A549 treated with DMSO at 1 μM for 4 hours (cell line): ENCODE results near the gene CFAP53. TPM values are rescaled to one million over a fixed set of nuclear protein-coding genes. Genes with fewer than 3 reads are reported as not detected.

Source experiments
- total RNA-seq: library from RNA; stranded (reverse); fragments of 200-300 nt; extraction: Qiagen RNA extraction; gene quantifications from 5 replicates; pipeline ENCODE4 v1.2.3, GENCODE V29; 2022; ENCODE audit warnings: low read depth

Gene CFAP53, protein sequence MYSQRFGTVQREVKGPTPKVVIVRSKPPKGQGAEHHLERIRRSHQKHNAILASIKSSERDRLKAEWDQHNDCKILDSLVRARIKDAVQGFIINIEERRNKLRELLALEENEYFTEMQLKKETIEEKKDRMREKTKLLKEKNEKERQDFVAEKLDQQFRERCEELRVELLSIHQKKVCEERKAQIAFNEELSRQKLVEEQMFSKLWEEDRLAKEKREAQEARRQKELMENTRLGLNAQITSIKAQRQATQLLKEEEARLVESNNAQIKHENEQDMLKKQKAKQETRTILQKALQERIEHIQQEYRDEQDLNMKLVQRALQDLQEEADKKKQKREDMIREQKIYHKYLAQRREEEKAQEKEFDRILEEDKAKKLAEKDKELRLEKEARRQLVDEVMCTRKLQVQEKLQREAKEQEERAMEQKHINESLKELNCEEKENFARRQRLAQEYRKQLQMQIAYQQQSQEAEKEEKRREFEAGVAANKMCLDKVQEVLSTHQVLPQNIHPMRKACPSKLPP
- total RNA-seq, result 0.27 to 0.50 TPM (median 0.33 TPM) in 5 replicates

DNA sequence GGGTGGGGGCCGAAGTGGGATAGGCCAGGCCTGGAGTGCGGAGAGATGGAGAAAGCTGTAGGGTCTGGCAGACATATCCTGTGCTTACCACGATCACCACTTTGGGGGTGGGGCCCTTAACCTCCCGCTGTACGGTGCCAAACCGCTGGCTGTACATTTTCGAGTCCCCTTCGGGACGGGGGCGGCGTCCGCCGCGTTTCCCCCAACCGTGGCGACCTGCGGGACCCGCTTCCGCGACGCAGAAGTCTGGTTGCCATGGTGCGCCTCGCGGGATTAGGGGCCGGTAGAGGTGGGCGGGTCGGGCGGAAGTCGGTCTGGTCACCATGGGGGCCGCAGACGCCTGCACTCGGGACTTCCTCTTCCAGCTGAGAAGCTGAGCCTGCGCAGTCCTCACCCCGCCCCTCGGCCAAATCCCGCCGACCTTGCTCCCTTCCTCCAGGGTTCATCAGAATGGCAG lies at the start of gene CFAP53:
CFAP53 (minus strand) TSS at position 248 of the 457 bp plus-strand sequence; CDS start at position 157, 91 bp downstream.

DNA sequence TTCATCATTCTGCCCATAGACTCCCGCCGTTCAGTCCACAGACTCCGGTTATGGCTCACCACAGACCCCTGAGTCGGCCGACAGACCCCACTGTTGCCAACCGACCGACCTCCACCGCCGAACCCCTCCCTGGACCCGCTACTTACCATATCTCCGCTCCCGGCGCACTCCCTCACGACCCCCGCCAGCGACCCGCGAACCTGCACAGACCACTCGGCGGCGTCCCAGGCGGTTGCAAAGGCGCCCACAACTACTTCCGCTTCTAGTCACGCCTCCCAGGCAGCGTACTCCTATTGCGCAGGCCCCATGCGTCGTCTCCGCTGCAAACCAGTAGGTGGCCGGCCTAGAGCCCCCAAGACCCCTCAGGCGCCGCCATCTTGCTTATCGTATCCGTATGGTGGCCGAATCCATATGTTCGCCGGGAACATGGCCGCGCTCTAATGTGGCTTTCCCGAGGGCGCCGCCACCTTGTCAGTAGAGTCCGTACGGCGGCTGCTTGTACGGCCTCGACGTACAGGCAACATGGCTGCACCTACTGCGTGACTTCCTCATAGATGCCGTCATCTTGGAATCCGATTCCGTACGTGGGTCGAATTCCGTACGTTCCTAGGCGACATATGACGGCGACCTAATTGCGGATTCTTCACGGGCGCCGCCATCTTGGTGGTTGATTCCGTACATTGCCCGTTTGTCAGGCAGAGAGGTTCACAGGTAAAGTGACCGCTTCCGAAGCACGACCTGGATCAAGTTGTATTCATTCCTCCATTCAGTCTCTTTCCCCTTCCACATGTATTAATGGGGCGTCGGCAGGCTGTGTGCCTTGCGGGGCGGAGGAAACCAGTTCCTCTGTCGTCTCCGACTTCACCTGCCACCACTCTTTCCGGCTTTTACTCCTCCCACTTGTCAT lies 21.4 kb upstream of the CFAP53 start, which contains the start of gene CXXC1:
CXXC1 (minus strand) TSS at position 252 of the 907 bp plus-strand sequence; CDS start at position 149, 103 bp downstream.

DNA sequence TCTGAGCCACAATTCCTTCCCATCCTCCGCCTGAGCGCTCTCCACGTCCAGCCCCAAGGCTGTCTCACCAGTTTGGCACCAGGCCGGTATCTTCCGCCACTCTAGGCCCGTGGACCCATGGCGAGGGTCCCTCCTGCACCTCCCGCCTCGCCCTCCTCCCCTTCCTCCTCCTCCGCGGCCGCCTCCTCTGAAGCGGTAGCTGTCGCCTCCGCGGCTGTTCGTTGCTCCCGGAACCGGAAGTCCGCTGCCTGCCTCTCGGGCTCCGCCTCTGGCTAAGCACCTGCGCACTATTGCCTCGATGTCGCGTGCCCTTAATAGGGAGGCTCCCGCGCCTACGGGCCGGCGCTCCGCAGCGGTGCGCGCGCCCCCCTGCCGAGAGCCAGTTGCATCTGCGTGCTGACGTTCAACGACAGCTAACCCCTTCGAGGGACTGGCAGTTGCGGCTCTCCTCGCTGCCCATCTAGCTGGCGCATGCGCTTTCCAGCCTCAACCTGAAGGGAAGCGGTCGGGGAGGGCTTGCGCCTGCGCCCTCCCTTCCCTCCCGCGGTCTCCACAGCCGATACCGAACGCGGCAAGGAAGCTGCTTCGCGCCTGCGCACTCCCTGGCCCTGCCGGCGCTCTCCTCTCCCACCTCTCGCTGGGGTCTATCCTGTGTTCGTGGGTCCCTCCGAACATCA lies 15.1 kb upstream of the CFAP53 start, which contains the start of gene MBD1:
MBD1 (minus strand) TSS at position 229 of the 677 bp plus-strand sequence. CDS start 1,531 bp downstream, outside the sequence.

DNA sequence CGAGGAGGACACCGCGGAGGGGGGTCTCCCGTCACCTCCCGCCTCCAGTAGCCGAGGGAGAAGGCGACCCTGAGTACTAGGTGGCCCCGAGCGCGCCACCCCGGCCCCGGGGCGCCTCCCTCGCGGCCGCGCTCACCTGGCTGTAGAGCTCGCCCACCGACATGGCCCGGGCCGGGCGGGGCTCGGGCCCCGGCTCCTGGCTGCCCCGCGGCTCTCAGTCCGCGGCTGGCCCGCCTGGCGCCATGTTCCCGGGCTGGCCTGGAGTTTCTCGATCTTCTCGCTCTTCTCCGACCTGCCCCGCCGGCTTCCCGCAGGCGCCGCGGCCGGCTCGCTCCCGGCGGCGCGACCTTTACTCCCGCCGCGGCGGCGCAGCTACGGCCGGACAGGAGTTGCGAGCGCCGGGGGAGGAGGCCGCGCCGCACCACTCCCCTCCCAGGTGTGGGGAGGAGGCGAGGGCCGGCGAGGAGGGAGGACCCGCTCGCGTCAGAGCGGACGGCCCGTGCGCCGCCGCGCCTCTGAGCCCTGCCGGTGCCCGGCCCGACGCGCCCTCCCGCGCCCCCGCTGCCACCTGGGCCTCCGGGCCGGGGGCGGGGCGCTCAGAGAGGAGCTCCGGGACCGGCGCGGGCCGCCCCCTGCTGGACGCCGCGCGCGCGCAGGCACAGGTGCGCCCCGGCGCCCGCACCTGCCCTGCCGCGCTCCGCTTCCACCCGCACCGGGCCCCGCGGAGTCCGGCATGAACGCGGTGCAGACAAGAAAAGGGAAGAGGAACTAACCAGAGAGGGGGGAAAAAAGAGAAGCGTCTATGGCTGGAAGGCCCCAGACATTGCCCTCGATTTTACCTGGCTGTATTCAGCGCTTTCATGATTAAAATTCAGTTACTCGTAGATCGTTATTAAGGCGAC lies 71.4 kb downstream of the CFAP53 start, which contains the start of gene MYO5B:
MYO5B (minus strand) TSS at position 517 of the 902 bp plus-strand sequence; CDS start at position 163, 354 bp downstream.

Other genes with a start within 250 kb of the CFAP53 start
- 12.4 to 14.9 TPM (median 13.0 TPM) in 5 replicates for gene MYO5B, start 71.3 kb downstream of the CFAP53 start, total RNA-seq
- 32.3 to 37.5 TPM (median 34.3 TPM) in 5 replicates for gene MBD1, start 15.0 kb upstream of the CFAP53 start, total RNA-seq
- gene CXXC1, start 21.2 kb upstream of the CFAP53 start, total RNA-seq, result 42.8 to 56.8 TPM (median 49.7 TPM) in 5 replicates
- gene SKA1, start 108.6 kb upstream of the CFAP53 start, total RNA-seq, result 12.2 to 15.2 TPM (median 15.0 TPM) in 5 replicates